ENCODE measurements around the gene RARS2. TPM values are rescaled to one million over a fixed set of nuclear protein-coding genes. Genes with fewer than 3 reads are reported as not detected.
"Not testable (repeated sequence)": the region's sequence is repeated elsewhere in the genome, so short reads cannot be mapped to it uniquely, and the experiment has no call there.

The RARS2 gene
- total RNA-seq (10 to 100 TPM; 37.8 to 40.6 TPM), polyA plus RNA-seq (10 to 100 TPM; 17.3 to 29.1 (median 27.1) TPM), total RNA-seq (49.9 to 83.7 (median 57.2) reads per million in 6 experiments)

DNA sequence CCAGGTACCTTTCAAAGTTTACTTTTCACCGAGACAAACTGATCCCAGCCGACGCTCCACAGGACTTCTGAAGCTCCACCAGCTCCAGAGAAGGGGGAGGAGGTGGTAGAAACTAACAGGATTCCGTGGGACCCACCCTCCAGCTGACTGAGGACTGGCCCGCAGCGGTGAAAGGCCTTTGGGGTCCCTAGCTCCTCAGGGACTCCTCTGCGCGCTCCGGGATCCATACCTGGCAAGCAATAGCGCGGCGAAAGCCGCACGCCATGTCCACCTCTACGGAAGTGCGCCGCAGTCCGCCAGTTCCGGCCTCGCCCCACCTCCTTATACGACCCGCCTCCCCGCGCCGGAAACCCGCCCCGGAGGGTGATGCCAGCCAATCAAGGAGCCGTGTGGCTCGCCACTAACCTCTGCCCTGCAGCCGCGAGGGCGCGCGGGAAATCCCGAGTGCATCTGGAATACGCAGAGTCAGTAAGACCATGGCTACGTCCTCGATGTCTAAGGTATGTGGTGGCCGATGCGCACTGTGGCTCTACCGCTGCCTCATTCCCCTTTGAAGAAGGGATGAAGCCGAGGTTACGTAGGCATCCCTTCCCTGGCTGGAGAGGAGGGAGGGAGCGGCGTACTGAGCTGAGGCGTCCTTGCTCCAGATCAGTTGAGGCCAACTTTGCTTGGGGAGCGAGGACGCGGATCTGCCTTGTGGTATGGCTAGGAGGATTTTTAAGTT is at the start of gene RARS2, which contains the start of gene ORC3:
Gene RARS2 (minus strand): TSS at position 295 of the 724 bp plus-strand sequence. CDS start 30 bp downstream, at position 265.
Gene ORC3 (plus strand): TSS at position 443 of the 724 bp plus-strand sequence. CDS start 34 bp downstream, at position 477.
- ATAC-seq (peak; percentile 98 to 99), DNase-seq (peak; percentile 88 to 96 (median 91))
- no peaks in the 10 kb centered on the region for H3K27me3 Mint-ChIP-seq
- H3K4me1 Mint-ChIP-seq: peaks cover 26 to 80% (median 72%) of the 10 kb centered on the region in 4 donors
- peak within 1 kb of the TSS; percentile 89 to 100 (median 96) for H3K27ac Mint-ChIP-seq
- H3K36me3 Mint-ChIP-seq: peaks cover 0 to 16% (median 5%) of the 10 kb centered on the region in 3 donors
- H3K9me3 Mint-ChIP-seq: no peaks in the 10 kb centered on the region
- POLR2A ChIA-PET: interaction anchor here (0.6 to 3.0 kb wide), 15 partner anchors 12 to 1997 kb away, joined by 3 to 23 read pairs (median 3); partner anchors contain the start of genes AKIRIN2, CFAP206 and SLC35A1
- H3K4me3 Mint-ChIP-seq: peak within 1 kb of the TSS; percentile 90 to 99 (median 94)

DNA sequence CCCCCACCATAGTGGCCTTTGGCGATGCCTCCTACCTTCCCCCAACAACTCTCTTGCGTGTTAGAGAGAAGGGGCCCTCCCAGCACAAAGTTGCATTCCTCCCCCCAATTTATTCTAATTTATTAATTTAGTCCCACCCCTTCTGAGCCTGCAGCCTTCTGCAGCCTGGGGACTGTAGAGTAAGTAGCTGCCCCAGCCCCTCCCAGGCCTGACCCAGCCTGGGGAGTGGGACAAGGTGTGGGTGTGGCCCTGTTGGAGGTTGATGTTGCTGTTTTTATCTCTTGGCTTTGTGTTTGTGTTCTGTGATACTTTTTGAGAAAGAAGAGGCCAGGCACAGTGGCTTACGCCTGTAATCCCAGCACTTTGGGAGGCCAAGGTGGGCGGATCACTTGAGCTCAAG is 49.6 kb upstream of the RARS2 start:
- POLR2A ChIA-PET: no interaction called here
- no peak for DNase-seq
- H3K27ac Mint-ChIP-seq: no peak overlapping the region
- H3K9me3 Mint-ChIP-seq: no peaks in the 10 kb centered on the region
- peaks cover 0 to 63% (median 29%) of the 10 kb centered on the region in 3 donors for H3K36me3 Mint-ChIP-seq
- ATAC-seq: no peak
- no peak overlapping the region for H3K4me3 Mint-ChIP-seq
- H3K4me1 Mint-ChIP-seq: peaks cover 0 to 4% (median 3%) of the 10 kb centered on the region in 4 donors
- H3K27me3 Mint-ChIP-seq: no peaks in the 10 kb centered on the region

- ATAC-seq: no peak
- POLR2A ChIA-PET: no interaction called here
- no peak for DNase-seq
- H3K4me3 Mint-ChIP-seq: no peak overlapping the region
- H3K27me3 Mint-ChIP-seq: no peaks in the 10 kb centered on the region
- peaks cover 0 to 72% (median 38%) of the 10 kb centered on the region in 3 donors for H3K36me3 Mint-ChIP-seq
- no peaks in the 10 kb centered on the region for H3K9me3 Mint-ChIP-seq
- H3K4me1 Mint-ChIP-seq: peaks cover 0 to 3% (median under 1%) of the 10 kb centered on the region in 4 donors
- H3K27ac Mint-ChIP-seq: no peak overlapping the region
These were observed 47.3 kb upstream of the RARS2 start for GRCh38 chr6:87637106-87637505.

DNA sequence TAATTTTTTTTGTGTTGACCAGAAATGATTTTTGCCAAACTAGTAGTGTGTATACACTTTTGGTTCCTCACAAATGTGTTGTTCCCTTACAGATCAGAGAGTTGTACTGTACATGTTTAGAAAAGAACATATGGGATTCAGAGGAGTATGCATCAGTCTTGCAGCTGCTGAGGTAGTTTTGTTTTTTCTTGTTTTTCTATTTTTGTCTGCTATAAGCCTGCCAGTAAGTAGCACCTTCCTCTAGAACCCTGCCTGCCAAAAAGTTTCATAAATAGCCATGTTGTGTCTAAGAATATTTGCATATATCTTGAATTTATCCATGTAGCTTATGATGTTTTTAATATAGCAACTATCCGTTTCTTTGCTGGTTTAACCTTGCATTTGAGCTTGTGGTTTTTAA is 46.5 kb upstream of the RARS2 start:
- no peak for DNase-seq
- Mint-ChIP-seq H3K4me1 (peaks cover 0 to 3% (median under 1%) of the 10 kb centered on the region in 4 donors), H3K36me3 (peaks cover 0 to 68% (median 38%) of the 10 kb centered on the region in 3 donors), H3K27ac (no peak overlapping the region), H3K9me3 (no peaks in the 10 kb centered on the region), H3K4me3 (no peak overlapping the region), H3K27me3 (no peaks in the 10 kb centered on the region)
- POLR2A ChIA-PET: no interaction called here
- no peak for ATAC-seq

GRCh38 chr6:87633851-87634250 is 44.1 kb upstream of the RARS2 start:
- Mint-ChIP-seq H3K4me1 (peaks cover 0 to 3% (median 0%) of the 10 kb centered on the region in 4 donors), H3K4me3 (no peak overlapping the region), H3K36me3 (peaks cover 0 to 65% (median 39%) of the 10 kb centered on the region in 3 donors), H3K27me3 (no peaks in the 10 kb centered on the region), H3K9me3 (no peaks in the 10 kb centered on the region), H3K27ac (no peak overlapping the region)
- ATAC-seq (no peak), DNase-seq (no peak)
- POLR2A ChIA-PET: no interaction called here

GRCh38 chr6:87630746-87631145 is 41.0 kb upstream of the RARS2 start:
- POLR2A ChIA-PET: no interaction called here

DNA sequence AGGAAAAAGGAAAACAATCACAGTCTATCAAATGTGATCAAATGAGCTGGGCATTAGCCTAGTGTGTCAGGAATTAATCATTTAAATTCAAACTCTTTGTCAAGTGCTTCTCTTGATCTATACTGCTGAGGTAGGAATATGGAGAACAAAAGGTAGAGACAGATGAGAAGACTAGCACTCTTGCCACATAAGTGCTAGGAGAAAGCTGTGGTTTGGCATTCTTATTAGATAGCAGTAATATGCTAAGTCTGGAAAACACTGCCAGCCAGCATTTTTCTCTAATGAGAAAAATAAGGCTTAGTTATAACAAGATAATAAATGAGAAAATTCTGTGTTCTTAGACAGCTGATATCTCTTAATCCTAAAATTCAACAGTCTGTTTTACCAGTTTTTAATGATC is 39.1 kb upstream of the RARS2 start:
- Mint-ChIP-seq H3K4me1 (no peaks in the 10 kb centered on the region), H3K36me3 (peaks cover 0 to 64% (median 36%) of the 10 kb centered on the region in 3 donors), H3K9me3 (no peaks in the 10 kb centered on the region), H3K27me3 (no peaks in the 10 kb centered on the region), H3K4me3 (no peak overlapping the region), H3K27ac (no peak overlapping the region)
- no peak for DNase-seq
- no peak for ATAC-seq
- POLR2A ChIA-PET: interaction anchor here (0.7 kb wide), 1 partner anchor 73 kb away, joined by 3 read pairs; the partner anchor contains the start of gene AKIRIN2

More at GRCh38 chr6:87630746-87631145, 41.0 kb upstream of the RARS2 start:
- no peaks in the 10 kb centered on the region for H3K4me1 Mint-ChIP-seq
- H3K27ac Mint-ChIP-seq: no peak overlapping the region
- ATAC-seq (no peak), DNase-seq (no peak)
- H3K36me3 Mint-ChIP-seq: peaks cover 0 to 60% (median 28%) of the 10 kb centered on the region in 3 donors
- H3K9me3 Mint-ChIP-seq: no peaks in the 10 kb centered on the region
- H3K4me3 Mint-ChIP-seq: no peak overlapping the region
- no peaks in the 10 kb centered on the region for H3K27me3 Mint-ChIP-seq

DNA sequence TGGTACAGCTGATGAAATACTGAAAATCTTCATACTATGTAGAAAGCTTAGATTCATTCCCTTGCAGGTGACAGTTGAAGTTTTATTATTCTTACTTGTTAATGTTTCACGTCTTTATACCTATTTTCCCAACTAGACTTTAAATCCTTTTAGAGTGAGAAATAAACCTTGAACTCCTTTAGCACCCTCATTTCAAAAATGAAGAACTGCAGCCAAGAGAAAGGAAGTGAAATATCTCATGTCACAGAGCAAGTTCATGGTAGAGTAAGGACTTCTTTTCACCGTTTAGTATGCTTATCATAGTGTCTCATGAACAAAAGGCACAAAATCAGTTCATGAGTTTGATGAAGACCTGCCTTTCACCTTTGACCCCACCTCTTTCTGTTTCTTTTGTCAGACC is 38.6 kb upstream of the RARS2 start:
- Mint-ChIP-seq H3K9me3 (no peaks in the 10 kb centered on the region), H3K4me3 (no peak overlapping the region), H3K27ac (no peak overlapping the region), H3K4me1 (no peaks in the 10 kb centered on the region), H3K27me3 (no peaks in the 10 kb centered on the region), H3K36me3 (peaks cover 0 to 65% (median 36%) of the 10 kb centered on the region in 3 donors)
- ATAC-seq (no peak), DNase-seq (no peak)
- POLR2A ChIA-PET: interaction anchor here (0.7 kb wide), 1 partner anchor 74 kb away, joined by 3 read pairs; the partner anchor contains the start of gene AKIRIN2

- DNase-seq (no peak), ATAC-seq (no peak)
- Mint-ChIP-seq H3K36me3 (peaks cover 0 to 70% (median 37%) of the 10 kb centered on the region in 3 donors), H3K27ac (no peak overlapping the region), H3K9me3 (no peaks in the 10 kb centered on the region), H3K4me3 (no peak overlapping the region), H3K27me3 (no peaks in the 10 kb centered on the region), H3K4me1 (no peaks in the 10 kb centered on the region)
- POLR2A ChIA-PET: no interaction called here
These were observed 33.5 kb upstream of the RARS2 start for GRCh38 chr6:87623248-87623647.

- Mint-ChIP-seq H3K4me1 (peaks cover 0 to 1% (median 0%) of the 10 kb centered on the region in 4 donors), H3K36me3 (peaks cover 0 to 65% (median 40%) of the 10 kb centered on the region in 3 donors), H3K27me3 (no peaks in the 10 kb centered on the region), H3K27ac (peak overlapping the region in 1 of 10 donors; percentile 76), H3K4me3 (no peak overlapping the region), H3K9me3 (no peaks in the 10 kb centered on the region)
- DNase-seq (no peak), ATAC-seq (no peak)
- POLR2A ChIA-PET: no interaction called here
These were observed 28.7 kb upstream of the RARS2 start for GRCh38 chr6:87618531-87618930.

DNA sequence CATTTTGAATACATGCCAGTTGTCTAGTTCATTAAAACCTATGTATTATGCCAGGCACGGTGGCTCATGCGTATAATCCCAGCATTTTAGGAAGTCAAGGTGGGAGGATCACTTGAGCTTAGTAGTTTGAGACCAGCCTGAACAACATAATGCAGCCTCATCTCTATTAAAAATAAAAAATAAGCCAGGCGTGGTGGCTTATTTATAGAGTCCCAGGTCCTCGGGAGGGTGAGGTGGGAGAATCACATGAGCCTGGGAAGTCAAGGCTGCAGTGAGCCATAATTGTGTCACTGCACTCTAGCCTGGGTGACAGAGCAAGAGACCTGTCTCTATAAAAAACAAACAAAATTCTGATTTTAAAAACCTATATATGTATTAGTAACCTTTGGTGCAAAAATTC is 27.6 kb upstream of the RARS2 start:
- DNase-seq: no peak
- Mint-ChIP-seq H3K27me3 (no peaks in the 10 kb centered on the region), H3K4me1 (peaks cover 0 to 1% (median 0%) of the 10 kb centered on the region in 4 donors), H3K9me3 (peaks cover 0 to 2% (median 0%) of the 10 kb centered on the region in 9 donors), H3K27ac (no peak overlapping the region), H3K36me3 (peaks cover 7 to 67% (median 43%) of the 10 kb centered on the region in 3 donors), H3K4me3 (no peak overlapping the region)
- no peak for ATAC-seq
- POLR2A ChIA-PET: no interaction called here

- ATAC-seq, H3K4me1 Mint-ChIP-seq, H3K27me3 Mint-ChIP-seq, H3K4me3 Mint-ChIP-seq, H3K9me3 Mint-ChIP-seq, H3K27ac Mint-ChIP-seq, POLR2A ChIA-PET, DNase-seq: not testable (repeated sequence)
- H3K36me3 Mint-ChIP-seq: peaks cover 7 to 64% (median 37%) of the 10 kb centered on the region in 3 donors
These were observed 23.2 kb upstream of the RARS2 start for GRCh38 chr6:87613018-87613417.

GRCh38 chr6:87608802-87609201 is 19.0 kb upstream of the RARS2 start:
- no peak overlapping the region for H3K27ac Mint-ChIP-seq
- DNase-seq (no peak), ATAC-seq (no peak)
- H3K4me1 Mint-ChIP-seq: no peaks in the 10 kb centered on the region
- peaks cover 0 to 2% (median 0%) of the 10 kb centered on the region in 9 donors for H3K9me3 Mint-ChIP-seq
- H3K4me3 Mint-ChIP-seq: no peak overlapping the region
- H3K36me3 Mint-ChIP-seq: peaks cover 7 to 65% (median 26%) of the 10 kb centered on the region in 3 donors
- H3K27me3 Mint-ChIP-seq: no peaks in the 10 kb centered on the region
- POLR2A ChIA-PET: no interaction called here
